Subcutaneous abdominal adipose tissue (tissue), 5 donors: ENCODE results near the gene PSORS1C2.

ENCODE experiments used
- H3K27ac ChIP-seq: one replicate; pipeline ENCODE4 v1.7.0; 2013; ENCODE audit warnings: low read depth, mild to moderate bottlenecking, inconsistent platforms, low read length, moderate library complexity
- H3K27me3 ChIP-seq, 5 donors: one replicate each; pipeline ENCODE4 v1.7.0; 2013; ENCODE audit warnings: low read length in 5 of 5, inconsistent platforms in 1 of 5; ENCODE audit not compliant: control insufficient read depth in 5 of 5, insufficient read depth in 4 of 5
- H3K36me3 ChIP-seq, 5 donors: one replicate each; pipeline ENCODE4 v1.7.0; 2013; ENCODE audit warnings: low read length in 5 of 5; ENCODE audit not compliant: control insufficient read depth in 5 of 5, insufficient read depth in 5 of 5
- H3K4me1 ChIP-seq, 5 donors: one replicate each; pipeline ENCODE4 v1.7.0; 2013; ENCODE audit warnings: low read length in 5 of 5, mild to moderate bottlenecking in 3 of 5, moderate library complexity in 1 of 5; ENCODE audit not compliant: control insufficient read depth in 5 of 5, insufficient read depth in 5 of 5
- H3K4me3 ChIP-seq, 5 donors: one replicate each; pipeline ENCODE4 v1.7.0; 2013; ENCODE audit warnings: low read length in 5 of 5, low read depth in 1 of 5
- H3K9ac ChIP-seq, 5 donors: one replicate each; pipeline ENCODE4 v1.7.0; 2013; ENCODE audit warnings: low read length in 5 of 5, mild to moderate bottlenecking in 4 of 5, moderate library complexity in 3 of 5
- H3K9me3 ChIP-seq, 5 donors: one replicate each; pipeline ENCODE4 v1.7.0; 2013; ENCODE audit warnings: low read length in 5 of 5; ENCODE audit not compliant: control insufficient read depth in 5 of 5
- donor health status: healthy.
- donor health status: healthy.
- donor health status: healthy.
- donor health status: healthy.
- donor health status: healthy.

PSORS1C2 gene

GRCh38 chr6:31143148-31143547 lies 4.3 kb upstream of the PSORS1C2 start:
- peaks cover 0 to 22% (median 0%) of the 10 kb centered on the region in 5 donors for H3K4me1 ChIP-seq
- no peaks in the 10 kb centered on the region for H3K9me3 ChIP-seq
- H3K36me3 ChIP-seq: peaks cover 0 to 30% (median 16%) of the 10 kb centered on the region in 5 donors
- no peak overlapping the region for H3K4me3 ChIP-seq
- peak overlapping the region in 1 of 5 donors; percentile 16 for H3K9ac ChIP-seq
- H3K27ac ChIP-seq: no peak overlapping the region
- H3K27me3 ChIP-seq: no peaks in the 10 kb centered on the region

DNA sequence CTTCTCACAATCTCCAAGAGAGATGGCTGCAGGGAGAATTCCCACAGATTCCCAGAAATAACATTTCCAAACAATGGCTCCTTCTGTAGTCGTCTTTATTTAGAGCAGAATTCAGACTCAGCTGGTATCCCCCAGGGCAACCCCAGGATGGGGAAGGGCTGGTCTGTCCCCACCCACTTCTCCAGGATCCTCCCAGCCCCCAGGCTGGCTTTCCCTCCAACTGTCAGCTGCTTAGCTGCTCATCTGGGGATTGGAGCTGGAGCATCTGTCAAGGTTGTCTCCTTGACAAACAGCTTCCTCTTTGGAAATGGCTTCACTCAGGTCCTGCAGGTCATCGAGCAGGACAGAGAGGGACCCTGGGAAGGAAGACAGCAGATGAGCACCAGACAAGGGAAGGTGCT lies 3.5 kb upstream of the PSORS1C2 start:
- Histone ChIP-seq H3K4me1 (peaks cover 0 to 27% (median 5%) of the 10 kb centered on the region in 5 donors), H3K9ac (no peak overlapping the region), H3K27ac (no peak overlapping the region), H3K36me3 (peaks cover 0 to 28% (median 14%) of the 10 kb centered on the region in 5 donors), H3K9me3 (no peaks in the 10 kb centered on the region), H3K4me3 (no peak overlapping the region), H3K27me3 (no peaks in the 10 kb centered on the region)

DNA sequence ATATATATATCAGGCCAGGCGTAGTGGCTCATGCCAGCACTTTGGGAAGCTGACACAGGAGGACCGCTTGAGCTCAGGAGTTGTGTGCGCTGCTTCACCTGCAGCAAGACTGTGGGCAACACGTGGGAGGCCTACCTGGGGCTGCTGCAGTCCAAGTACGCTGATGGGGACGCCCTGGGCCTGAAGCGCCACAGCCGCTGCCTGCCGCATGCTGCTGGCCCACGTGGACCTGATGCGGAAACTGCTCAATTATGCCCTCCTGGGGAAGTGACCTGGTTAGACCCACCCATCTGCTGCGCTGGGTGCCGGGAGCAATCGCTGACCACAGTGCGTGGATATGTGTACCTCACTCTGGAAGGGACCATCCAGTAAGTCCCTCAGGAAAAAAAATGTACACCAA lies 1.8 kb upstream of the PSORS1C2 start:
- H3K4me3 ChIP-seq: no peak overlapping the region
- H3K27me3 ChIP-seq: no peaks in the 10 kb centered on the region
- H3K36me3 ChIP-seq: peaks cover 0 to 27% (median 12%) of the 10 kb centered on the region in 5 donors
- no peak overlapping the region for H3K9ac ChIP-seq
- H3K9me3 ChIP-seq: no peaks in the 10 kb centered on the region
- peaks cover 0 to 27% (median 5%) of the 10 kb centered on the region in 5 donors for H3K4me1 ChIP-seq
- no peak overlapping the region for H3K27ac ChIP-seq

- peaks cover 0 to 27% (median 5%) of the 10 kb centered on the region in 5 donors for H3K4me1 ChIP-seq
- no peak overlapping the region for H3K4me3 ChIP-seq
- no peak overlapping the region for H3K9ac ChIP-seq
- peaks cover 0 to 17% (median 4%) of the 10 kb centered on the region in 5 donors for H3K36me3 ChIP-seq
- no peaks in the 10 kb centered on the region for H3K9me3 ChIP-seq
- no peak overlapping the region for H3K27ac ChIP-seq
- H3K27me3 ChIP-seq: no peaks in the 10 kb centered on the region
These were observed 733 bp upstream of the PSORS1C2 start for GRCh38 chr6:31139599-31139998.

DNA sequence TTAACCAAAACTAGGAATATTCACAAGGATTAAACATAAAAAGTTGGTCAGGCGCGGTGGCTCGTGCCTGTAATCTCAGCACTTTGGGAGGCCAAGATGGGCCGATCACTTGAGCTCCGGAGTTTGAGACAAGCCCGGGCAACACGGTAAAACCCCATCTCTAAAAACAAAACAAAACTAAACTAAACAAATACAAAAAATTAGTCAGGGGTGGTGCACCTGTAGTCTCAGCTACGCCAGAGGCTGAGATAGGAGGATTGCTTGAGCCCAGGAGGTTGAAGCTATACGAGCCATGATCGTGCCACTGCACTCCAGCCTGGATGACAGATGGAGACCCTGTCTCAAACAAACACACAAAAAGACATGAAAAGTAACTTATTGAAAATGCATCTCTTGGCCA lies 3.2 kb downstream of the PSORS1C2 start:
- Histone ChIP-seq H3K4me3 (no peak overlapping the region), H3K4me1 (peaks cover 0 to 13% (median 5%) of the 10 kb centered on the region in 5 donors), H3K9me3 (no peaks in the 10 kb centered on the region), H3K9ac (no peak overlapping the region), H3K27me3 (no peaks in the 10 kb centered on the region), H3K27ac (no peak overlapping the region), H3K36me3 (no peaks in the 10 kb centered on the region)

GRCh38 chr6:31132806-31133205 lies 6.1 kb downstream of the PSORS1C2 start:
- no peaks in the 10 kb centered on the region for H3K36me3 ChIP-seq
- no peaks in the 10 kb centered on the region for H3K27me3 ChIP-seq
- H3K9me3 ChIP-seq: no peaks in the 10 kb centered on the region
- H3K27ac ChIP-seq: no peak overlapping the region
- H3K9ac ChIP-seq: no peak overlapping the region
- peaks cover 0 to 5% (median 4%) of the 10 kb centered on the region in 5 donors for H3K4me1 ChIP-seq
- no peak overlapping the region for H3K4me3 ChIP-seq

GRCh38 chr6:31131595-31131994 lies 7.3 kb downstream of the PSORS1C2 start:
- Histone ChIP-seq H3K27me3 (no peaks in the 10 kb centered on the region), H3K36me3 (no peaks in the 10 kb centered on the region), H3K9me3 (no peaks in the 10 kb centered on the region), H3K27ac (no peak overlapping the region), H3K9ac (no peak overlapping the region), H3K4me1 (peaks cover 0 to 5% (median 0%) of the 10 kb centered on the region in 5 donors), H3K4me3 (no peak overlapping the region)

DNA sequence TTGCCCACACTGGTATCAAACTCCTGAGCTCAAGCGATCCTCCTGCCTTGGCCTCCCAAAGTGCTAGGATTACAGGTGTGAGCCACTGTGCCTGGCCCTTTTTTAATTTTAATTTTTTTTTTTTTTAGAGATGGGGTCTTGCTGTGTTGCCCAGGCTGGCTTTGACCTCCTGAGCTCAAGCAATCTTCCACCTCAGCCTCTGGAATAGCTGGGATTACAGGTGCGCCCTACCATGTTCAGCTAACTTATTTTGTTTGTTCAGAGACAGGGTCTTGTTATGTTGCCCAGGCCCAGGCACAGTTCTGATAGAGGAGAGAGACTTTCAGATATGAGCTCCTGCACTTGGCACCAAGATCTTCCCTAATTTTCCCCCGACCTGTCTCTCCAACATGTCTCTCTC lies 8.1 kb downstream of the PSORS1C2 start:
- no peak overlapping the region for H3K27ac ChIP-seq
- no peaks in the 10 kb centered on the region for H3K27me3 ChIP-seq
- H3K4me1 ChIP-seq: peaks cover 0 to 14% (median 0%) of the 10 kb centered on the region in 5 donors
- no peaks in the 10 kb centered on the region for H3K36me3 ChIP-seq
- no peaks in the 10 kb centered on the region for H3K9me3 ChIP-seq
- H3K4me3 ChIP-seq: no peak overlapping the region
- no peak overlapping the region for H3K9ac ChIP-seq

DNA sequence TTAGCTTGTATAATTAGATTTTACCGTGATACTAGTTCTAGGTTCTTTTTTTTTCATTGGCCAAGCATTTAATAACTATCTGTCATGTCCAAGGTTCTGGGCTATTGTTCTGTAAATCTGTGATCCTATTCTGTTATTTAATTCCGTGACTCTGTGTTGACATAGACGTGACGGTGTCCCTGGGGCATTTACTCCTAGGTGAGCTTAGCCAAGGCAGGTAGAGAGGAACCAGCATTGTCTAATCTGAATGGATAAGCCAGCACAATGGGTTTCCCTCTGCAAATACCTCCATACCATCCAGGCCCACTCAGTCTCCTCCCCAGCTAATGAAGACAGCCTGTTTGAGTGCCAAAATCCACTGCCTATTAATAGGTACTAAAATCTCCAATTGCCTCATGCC lies 9.7 kb downstream of the PSORS1C2 start:
- Histone ChIP-seq H3K27me3 (no peaks in the 10 kb centered on the region), H3K36me3 (no peaks in the 10 kb centered on the region), H3K9me3 (no peaks in the 10 kb centered on the region), H3K9ac (no peak overlapping the region), H3K4me1 (peaks cover 0 to 28% (median 7%) of the 10 kb centered on the region in 5 donors), H3K4me3 (no peak overlapping the region), H3K27ac (no peak overlapping the region)

DNA sequence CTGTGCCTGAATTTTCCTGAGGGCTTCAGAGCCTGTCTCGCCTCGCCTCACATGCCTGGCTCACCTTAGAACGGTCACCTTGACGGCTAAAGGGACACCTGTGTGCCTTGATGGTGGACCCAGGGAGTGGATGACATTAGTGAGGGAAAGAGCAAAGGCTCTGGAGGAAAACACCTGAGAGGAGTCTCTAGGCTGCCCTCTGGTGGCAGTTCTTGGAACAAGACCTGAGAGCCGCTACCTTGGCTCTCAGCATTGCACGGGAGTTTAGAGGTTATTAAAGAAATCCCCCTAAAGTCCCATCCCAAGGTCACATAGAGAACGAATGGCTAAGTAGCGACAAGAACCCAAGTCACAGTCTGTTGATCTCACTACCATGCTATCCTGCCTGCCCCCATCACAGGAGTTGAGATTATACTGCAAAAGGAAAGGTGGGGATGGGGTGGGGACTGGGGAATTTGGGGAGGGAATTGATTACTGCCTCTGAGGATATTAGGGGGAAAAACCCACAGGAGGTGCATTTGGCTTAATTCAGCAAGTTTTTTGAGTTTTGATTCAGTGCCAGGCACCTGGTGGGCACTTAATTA lies 10.7 kb downstream of the PSORS1C2 start:
- Histone ChIP-seq H3K4me1 (peaks cover 0 to 35% (median 8%) of the 10 kb centered on the region in 5 donors), H3K27me3 (no peaks in the 10 kb centered on the region), H3K4me3 (no peak overlapping the region), H3K36me3 (no peaks in the 10 kb centered on the region), H3K9ac (no peak overlapping the region), H3K27ac (no peak overlapping the region), H3K9me3 (no peaks in the 10 kb centered on the region)
